Parathyroid adenoma (tissue), 2 donors: ENCODE measurements around the gene RNF13.

Experiments
- H2AFZ ChIP-seq: fragments of 300-600 bp; sonication (generic); one replicate; pipeline ENCODE4 v1.7.0; 2017; ENCODE audit warnings: antibody characterized with exemption, mild to moderate bottlenecking
- H3K27ac ChIP-seq: fragments of 300-600 bp; sonication (generic); one replicate; pipeline ENCODE4 v1.7.0; 2017
- H3K27me3 ChIP-seq: fragments of 300-600 bp; sonication (generic); one replicate; pipeline ENCODE4 v1.7.0; 2017; ENCODE audit warnings: low read length; ENCODE audit not compliant: control insufficient read depth, insufficient read depth
- H3K36me3 ChIP-seq: fragments of 300-600 bp; sonication (generic); one replicate; pipeline ENCODE4 v1.7.0; 2017; ENCODE audit warnings: low read length; ENCODE audit not compliant: control insufficient read depth, insufficient read depth
- H3K4me1 ChIP-seq: fragments of 300-600 bp; sonication (generic); one replicate; pipeline ENCODE4 v1.7.0; 2017; ENCODE audit warnings: control low read depth
- H3K4me2 ChIP-seq: fragments of 300-600 bp; sonication (generic); one replicate; pipeline ENCODE4 v1.7.0; 2017; ENCODE audit warnings: low read length
- H3K4me3 ChIP-seq: fragments of 300-600 bp; sonication (generic); one replicate; pipeline ENCODE4 v1.7.0; 2017; ENCODE audit warnings: low read depth, low read length
- H3K79me2 ChIP-seq: fragments of 300-600 bp; sonication (generic); one replicate; pipeline ENCODE4 v1.7.0; 2017; ENCODE audit warnings: control low read depth
- H3K9ac ChIP-seq: fragments of 300-600 bp; sonication (generic); one replicate; pipeline ENCODE4 v1.7.0; 2017; ENCODE audit warnings: mild to moderate bottlenecking
- H3K9me3 ChIP-seq: fragments of 300-600 bp; sonication (generic); one replicate; pipeline ENCODE4 v1.7.0; 2017; ENCODE audit warnings: low read length; ENCODE audit not compliant: control insufficient read depth
- TF ChIP-seq, protein P1 (sequence below): fragments of 300-600 bp; sonication (generic); IDR thresholded peaks from one replicate; pipeline ENCODE4 v1.7.0; 2017; ENCODE audit warnings: antibody characterized with exemption, mild to moderate bottlenecking
- donor health status: primary hyperparathyroidism.

The RNF13 gene

GRCh38 chr3:149796026-149796425, 17.0 kb upstream of the RNF13 start:
- Histone ChIP-seq H3K36me3 (no peaks in the 10 kb centered on the region), H3K9me3 (no peaks in the 10 kb centered on the region), H2AFZ (no peak overlapping the region), H3K27ac (no peak overlapping the region), H3K4me1 (no peaks in the 10 kb centered on the region), H3K79me2 (no peaks in the 10 kb centered on the region), H3K27me3 (no peaks in the 10 kb centered on the region), H3K4me3 (no peak overlapping the region), H3K4me2 (no peak overlapping the region), H3K9ac (no peak overlapping the region)
- TF ChIP-seq, protein P1, sequence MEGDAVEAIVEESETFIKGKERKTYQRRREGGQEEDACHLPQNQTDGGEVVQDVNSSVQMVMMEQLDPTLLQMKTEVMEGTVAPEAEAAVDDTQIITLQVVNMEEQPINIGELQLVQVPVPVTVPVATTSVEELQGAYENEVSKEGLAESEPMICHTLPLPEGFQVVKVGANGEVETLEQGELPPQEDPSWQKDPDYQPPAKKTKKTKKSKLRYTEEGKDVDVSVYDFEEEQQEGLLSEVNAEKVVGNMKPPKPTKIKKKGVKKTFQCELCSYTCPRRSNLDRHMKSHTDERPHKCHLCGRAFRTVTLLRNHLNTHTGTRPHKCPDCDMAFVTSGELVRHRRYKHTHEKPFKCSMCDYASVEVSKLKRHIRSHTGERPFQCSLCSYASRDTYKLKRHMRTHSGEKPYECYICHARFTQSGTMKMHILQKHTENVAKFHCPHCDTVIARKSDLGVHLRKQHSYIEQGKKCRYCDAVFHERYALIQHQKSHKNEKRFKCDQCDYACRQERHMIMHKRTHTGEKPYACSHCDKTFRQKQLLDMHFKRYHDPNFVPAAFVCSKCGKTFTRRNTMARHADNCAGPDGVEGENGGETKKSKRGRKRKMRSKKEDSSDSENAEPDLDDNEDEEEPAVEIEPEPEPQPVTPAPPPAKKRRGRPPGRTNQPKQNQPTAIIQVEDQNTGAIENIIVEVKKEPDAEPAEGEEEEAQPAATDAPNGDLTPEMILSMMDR: no peak

DNA sequence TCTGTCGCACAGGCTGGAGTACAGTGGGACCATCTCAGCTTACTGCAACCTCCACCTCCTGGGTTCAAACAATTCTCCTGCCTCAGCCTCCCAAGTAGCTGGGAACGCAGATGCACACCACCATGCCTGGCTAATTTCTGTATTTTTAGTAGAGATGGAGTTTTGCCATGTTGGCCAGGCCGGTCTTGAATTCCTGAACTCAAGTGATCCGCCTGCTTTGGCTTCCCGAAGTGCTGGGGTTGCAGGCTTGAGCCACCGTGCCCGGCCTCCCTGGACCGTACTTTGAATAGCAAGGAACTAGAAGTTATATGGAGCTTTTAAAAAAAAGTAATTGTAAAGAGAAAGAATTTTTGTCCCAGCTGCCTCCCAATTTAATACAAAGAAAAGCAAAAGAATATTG, 12.3 kb upstream of the RNF13 start:
- TF ChIP-seq, protein P1: no peak
- Histone ChIP-seq H2AFZ (no peak overlapping the region), H3K4me2 (no peak overlapping the region), H3K27ac (no peak overlapping the region), H3K27me3 (no peaks in the 10 kb centered on the region), H3K79me2 (no peaks in the 10 kb centered on the region), H3K9ac (no peak overlapping the region), H3K36me3 (no peaks in the 10 kb centered on the region), H3K4me3 (no peak overlapping the region), H3K4me1 (no peaks in the 10 kb centered on the region), H3K9me3 (no peaks in the 10 kb centered on the region)

DNA sequence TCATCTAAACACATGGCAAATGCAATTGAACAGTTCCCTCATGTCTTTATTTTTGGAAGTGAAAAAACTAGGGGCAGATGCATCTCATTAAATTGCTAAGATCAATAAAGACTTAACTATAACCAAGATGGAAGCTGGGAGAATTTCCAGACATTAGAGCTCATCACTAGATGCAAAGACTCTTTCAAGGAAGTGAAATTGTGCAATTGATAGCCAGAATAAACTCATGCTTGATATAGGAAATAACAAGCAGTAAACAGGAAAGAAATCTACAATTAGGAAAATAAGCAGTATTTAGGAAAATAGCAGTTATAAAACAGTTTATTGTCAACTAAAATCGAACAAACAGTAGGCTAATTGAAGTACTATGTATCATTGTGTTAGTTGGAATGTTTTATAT, 11.8 kb upstream of the RNF13 start:
- TF ChIP-seq, protein P1: no peak
- no peaks in the 10 kb centered on the region for H3K4me1 ChIP-seq
- H3K79me2 ChIP-seq: no peaks in the 10 kb centered on the region
- no peaks in the 10 kb centered on the region for H3K9me3 ChIP-seq
- no peak overlapping the region for H2AFZ ChIP-seq
- H3K4me3 ChIP-seq: no peak overlapping the region
- H3K4me2 ChIP-seq: no peak overlapping the region
- no peaks in the 10 kb centered on the region for H3K36me3 ChIP-seq
- no peak overlapping the region for H3K27ac ChIP-seq
- H3K27me3 ChIP-seq: no peaks in the 10 kb centered on the region
- H3K9ac ChIP-seq: no peak overlapping the region

GRCh38 chr3:149801639-149802038, 11.4 kb upstream of the RNF13 start:
- Histone ChIP-seq H3K9ac (no peak overlapping the region), H3K27me3 (no peaks in the 10 kb centered on the region), H3K36me3 (no peaks in the 10 kb centered on the region), H2AFZ (no peak overlapping the region), H3K9me3 (no peaks in the 10 kb centered on the region), H3K4me3 (no peak overlapping the region), H3K4me1 (no peaks in the 10 kb centered on the region), H3K27ac (no peak overlapping the region), H3K79me2 (no peaks in the 10 kb centered on the region), H3K4me2 (no peak overlapping the region)
- TF ChIP-seq, protein P1: no peak

- TF ChIP-seq, protein P1: no peak
These were observed 6.7 kb upstream of the RNF13 start for GRCh38 chr3:149806171-149806778.

More at GRCh38 chr3:149806171-149806778, 6.7 kb upstream of the RNF13 start:
- Histone ChIP-seq H3K9ac (no peak overlapping the region), H3K9me3 (no peaks in the 10 kb centered on the region), H3K36me3 (no peaks in the 10 kb centered on the region), H3K27ac (no peak overlapping the region), H2AFZ (no peak overlapping the region), H3K27me3 (no peaks in the 10 kb centered on the region), H3K4me1 (no peaks in the 10 kb centered on the region), H3K4me3 (no peak overlapping the region), H3K79me2 (no peaks in the 10 kb centered on the region), H3K4me2 (no peak overlapping the region)
